ENCODE data around the gene WASL. TPM values are rescaled to one million over a fixed set of nuclear protein-coding genes. Genes with fewer than 3 reads are reported as not detected.

WASL gene
- 8.0 and 10.8 TPM in 2 replicates for total RNA-seq

DNA sequence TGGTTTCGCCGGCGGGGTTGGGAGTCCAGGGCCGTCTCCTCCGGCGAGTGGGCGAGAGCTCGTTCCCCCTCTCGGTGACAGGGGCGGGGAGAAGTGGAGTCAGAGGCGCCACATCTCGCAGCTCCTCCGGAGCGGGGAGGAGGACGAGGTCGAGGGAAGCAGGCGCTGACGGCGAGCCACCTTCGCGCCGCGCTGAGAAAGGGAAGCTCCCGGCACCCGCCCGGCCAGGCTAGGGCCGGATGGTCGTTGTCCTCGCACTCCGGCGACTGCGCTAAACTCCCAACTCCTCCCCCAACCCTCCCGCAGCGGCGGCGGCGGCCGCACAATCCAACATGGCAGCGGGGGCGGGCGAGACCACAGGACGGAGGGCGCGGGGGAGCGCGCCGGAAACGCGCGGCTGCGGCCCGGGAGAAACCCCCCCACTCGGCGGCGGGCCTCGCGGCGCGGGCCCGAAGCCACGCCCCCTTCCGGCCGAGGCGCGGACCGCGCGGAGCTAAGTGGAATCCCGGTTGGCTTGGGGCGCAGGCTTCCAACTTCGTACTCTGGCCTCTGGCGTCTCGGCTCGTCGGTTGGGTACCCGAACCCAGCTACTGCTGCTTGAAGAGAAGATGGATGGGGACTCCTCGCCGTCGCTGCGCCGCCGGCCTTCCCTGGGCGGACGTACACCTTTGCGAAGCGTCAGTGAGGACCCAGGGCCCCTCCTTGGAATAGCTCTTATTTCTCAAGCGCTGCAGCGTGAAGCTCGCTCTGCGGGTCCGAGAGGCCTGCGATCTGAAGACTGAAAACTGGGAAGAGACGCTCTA, at the start of gene WASL:
WASL (minus strand) TSS at position 270 of the 803 bp plus-strand sequence; CDS start at position 1, 269 bp downstream.

DNA sequence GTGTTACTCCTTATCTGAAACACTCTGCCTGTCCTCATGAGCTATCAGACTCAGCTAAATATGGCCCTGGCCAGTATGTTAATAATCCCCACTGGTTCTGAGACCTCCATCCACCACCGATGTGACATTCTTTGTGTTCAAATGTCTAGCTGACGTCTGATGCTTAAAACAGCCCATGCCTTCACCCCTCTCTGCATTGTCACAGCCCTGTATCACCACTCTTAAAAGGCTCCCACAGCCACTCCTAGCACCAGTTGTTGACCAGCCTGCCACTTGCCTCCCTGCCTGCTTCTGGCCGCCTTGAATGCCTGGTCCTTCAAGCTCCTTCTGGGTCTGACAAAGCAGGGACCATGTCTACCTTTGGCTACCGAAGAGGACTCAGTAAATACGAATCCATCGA, 93.2 kb downstream of the WASL start, which contains the start of gene LMOD2:
LMOD2 (plus strand) TSS at position 253 of the 400 bp plus-strand sequence; CDS start at position 351, 98 bp downstream.

Other genes starting within 250 kb of the WASL start
- not detected in 2 replicates for gene IQUB, start 214.4 kb downstream of the WASL start, total RNA-seq
- 21.0 and 31.3 TPM in 2 replicates for gene NDUFA5, start 191.2 kb downstream of the WASL start, total RNA-seq
- gene ASB15, start 147.2 kb downstream of the WASL start, total RNA-seq, result not detected in 2 replicates
- gene LMOD2, start 93.1 kb downstream of the WASL start, total RNA-seq, result not detected in 2 replicates
- not detected in 2 replicates for gene HYAL4, start 96.2 kb upstream of the WASL start, total RNA-seq
- gene SPAM1, start 176.2 kb upstream of the WASL start, total RNA-seq, result not detected in 2 replicates

Data from bronchus fibroblast of lung (primary cell).